Endothelial cell (in vitro differentiated cells): ENCODE measurements around the gene NPAS1. TPM values are rescaled to one million over a fixed set of nuclear protein-coding genes. Genes with fewer than 3 reads are reported as not detected.

Experiments used
- DNase-seq: peaks from one replicate; pipeline ENCODE4 v3.0.0; 2021; ENCODE audit warnings: low spot score
- H3K27ac Mint-ChIP-seq: one replicate; pipeline ENCODE4 v1.8.0; 2021; ENCODE audit warnings: mixed read lengths, inconsistent platforms; ENCODE audit not compliant: unreplicated experiment
- H3K27me3 Mint-ChIP-seq: one replicate; pipeline ENCODE4 v1.8.0; 2021; ENCODE audit warnings: mild to moderate bottlenecking, moderate library complexity, mixed read lengths, inconsistent platforms; ENCODE audit not compliant: unreplicated experiment
- H3K36me3 Mint-ChIP-seq: one replicate; pipeline ENCODE4 v1.8.0; 2021; ENCODE audit warnings: mild to moderate bottlenecking, low read depth, mixed read lengths, inconsistent platforms; ENCODE audit not compliant: unreplicated experiment
- H3K4me1 Mint-ChIP-seq: one replicate; pipeline ENCODE4 v1.8.0; 2021; ENCODE audit warnings: mild to moderate bottlenecking, mixed read lengths, inconsistent platforms; ENCODE audit not compliant: unreplicated experiment
- H3K4me3 Mint-ChIP-seq: one replicate; pipeline ENCODE4 v1.8.0; 2021; ENCODE audit warnings: mild to moderate bottlenecking, mixed read lengths, inconsistent platforms; ENCODE audit not compliant: unreplicated experiment
- H3K9me3 Mint-ChIP-seq: one replicate; pipeline ENCODE4 v1.8.0; 2021; ENCODE audit warnings: mixed read lengths, inconsistent platforms; ENCODE audit not compliant: unreplicated experiment
- total RNA-seq: library from RNA; stranded (reverse); fragmentation: NEBNext Ultra II Directional; extraction: Animal tissue kit (Norgen Biotek cat#: 25700); gene quantifications from one replicate; pipeline ENCODE4 v1.2.1, GENCODE V29; 2021; ENCODE audit not compliant: unreplicated experiment
- TF ChIP-seq, protein P1 (sequence below): fragments of 200-600 bp; sonication (generic); IDR thresholded peaks from one replicate; pipeline ENCODE4 v1.5.0; 2021; ENCODE audit warnings: antibody characterized with exemption; ENCODE audit not compliant: unreplicated experiment

Gene NPAS1
- total RNA-seq, 1 donor from 2014 or later = 1.0 TPM

GRCh38 chr19:47022140-47022536, 2.5 kb downstream of the NPAS1 start:
- Mint-ChIP-seq H3K27me3 (peaks cover 25% of the 10 kb centered on the region), H3K9me3 (no peaks in the 10 kb centered on the region), H3K27ac (no peak overlapping the region), H3K4me1 (no peaks in the 10 kb centered on the region), H3K4me3 (no peak overlapping the region), H3K36me3 (no peaks in the 10 kb centered on the region)
- DNase-seq = no peak
- TF ChIP-seq, protein P1, sequence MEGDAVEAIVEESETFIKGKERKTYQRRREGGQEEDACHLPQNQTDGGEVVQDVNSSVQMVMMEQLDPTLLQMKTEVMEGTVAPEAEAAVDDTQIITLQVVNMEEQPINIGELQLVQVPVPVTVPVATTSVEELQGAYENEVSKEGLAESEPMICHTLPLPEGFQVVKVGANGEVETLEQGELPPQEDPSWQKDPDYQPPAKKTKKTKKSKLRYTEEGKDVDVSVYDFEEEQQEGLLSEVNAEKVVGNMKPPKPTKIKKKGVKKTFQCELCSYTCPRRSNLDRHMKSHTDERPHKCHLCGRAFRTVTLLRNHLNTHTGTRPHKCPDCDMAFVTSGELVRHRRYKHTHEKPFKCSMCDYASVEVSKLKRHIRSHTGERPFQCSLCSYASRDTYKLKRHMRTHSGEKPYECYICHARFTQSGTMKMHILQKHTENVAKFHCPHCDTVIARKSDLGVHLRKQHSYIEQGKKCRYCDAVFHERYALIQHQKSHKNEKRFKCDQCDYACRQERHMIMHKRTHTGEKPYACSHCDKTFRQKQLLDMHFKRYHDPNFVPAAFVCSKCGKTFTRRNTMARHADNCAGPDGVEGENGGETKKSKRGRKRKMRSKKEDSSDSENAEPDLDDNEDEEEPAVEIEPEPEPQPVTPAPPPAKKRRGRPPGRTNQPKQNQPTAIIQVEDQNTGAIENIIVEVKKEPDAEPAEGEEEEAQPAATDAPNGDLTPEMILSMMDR = no peak

DNA sequence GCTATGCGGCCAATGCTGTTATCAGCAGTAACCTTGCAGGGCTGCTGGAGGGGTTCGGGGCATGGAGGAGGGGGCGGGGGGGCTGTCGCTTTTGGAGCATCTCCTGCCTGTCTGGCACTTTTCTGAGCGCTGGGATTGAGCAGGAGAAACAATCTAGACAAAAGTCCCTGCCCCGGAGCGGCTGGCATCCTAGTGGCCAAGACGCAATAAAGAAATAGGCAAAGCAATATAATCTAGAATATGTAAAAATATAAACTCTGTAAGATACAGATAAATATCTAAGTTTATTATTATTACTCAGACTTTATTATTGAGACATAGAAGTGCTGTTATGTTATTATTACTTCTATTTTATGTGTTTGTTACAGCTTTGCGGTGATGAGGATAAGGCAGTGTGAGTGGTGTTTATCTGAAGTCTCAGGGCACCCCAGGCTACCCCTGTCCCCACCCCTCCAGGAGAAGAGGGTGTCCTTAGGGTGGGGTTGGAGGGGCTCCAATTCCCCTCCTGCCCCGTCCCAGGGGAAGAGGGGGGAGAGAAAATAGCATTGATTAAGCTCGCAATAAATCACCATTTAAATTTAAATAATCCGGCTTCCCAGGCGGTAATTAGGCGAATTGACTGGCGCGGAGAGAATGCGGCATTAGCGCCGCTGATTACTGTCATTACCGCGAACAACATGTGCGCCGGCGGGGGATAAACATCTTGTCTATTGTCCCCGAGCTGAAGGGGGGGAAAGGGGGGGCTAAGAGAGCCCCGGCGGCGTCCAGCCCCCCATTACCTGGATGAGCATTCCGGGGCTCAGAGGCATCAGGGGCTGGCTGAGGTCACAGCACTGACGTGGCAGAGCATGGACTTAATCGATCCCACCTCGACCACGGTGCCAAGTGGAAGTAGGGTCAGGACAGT, 3.2 kb downstream of the NPAS1 start:
- Mint-ChIP-seq H3K4me1 (peaks cover 3% of the 10 kb centered on the region), H3K36me3 (no peaks in the 10 kb centered on the region)

GRCh38 chr19:47023448-47023794, 3.8 kb downstream of the NPAS1 start:
- no peak overlapping the region for H3K27ac Mint-ChIP-seq
- H3K9me3 Mint-ChIP-seq = no peaks in the 10 kb centered on the region
- H3K4me1 Mint-ChIP-seq = peaks cover 5% of the 10 kb centered on the region
- no peak overlapping the region for H3K4me3 Mint-ChIP-seq
- H3K27me3 Mint-ChIP-seq = peaks cover 29% of the 10 kb centered on the region
- TF ChIP-seq, protein P1 = no peak
- no peaks in the 10 kb centered on the region for H3K36me3 Mint-ChIP-seq
- no peak for DNase-seq

More for the DNA sequence above, 3.2 kb downstream of the NPAS1 start:
- H3K9me3 Mint-ChIP-seq = no peaks in the 10 kb centered on the region
- H3K4me3 Mint-ChIP-seq = no peak overlapping the region
- H3K27me3 Mint-ChIP-seq = peaks cover 27% of the 10 kb centered on the region
- no peak for DNase-seq
- H3K27ac Mint-ChIP-seq = no peak overlapping the region
- TF ChIP-seq, protein P1 = no peak

DNA sequence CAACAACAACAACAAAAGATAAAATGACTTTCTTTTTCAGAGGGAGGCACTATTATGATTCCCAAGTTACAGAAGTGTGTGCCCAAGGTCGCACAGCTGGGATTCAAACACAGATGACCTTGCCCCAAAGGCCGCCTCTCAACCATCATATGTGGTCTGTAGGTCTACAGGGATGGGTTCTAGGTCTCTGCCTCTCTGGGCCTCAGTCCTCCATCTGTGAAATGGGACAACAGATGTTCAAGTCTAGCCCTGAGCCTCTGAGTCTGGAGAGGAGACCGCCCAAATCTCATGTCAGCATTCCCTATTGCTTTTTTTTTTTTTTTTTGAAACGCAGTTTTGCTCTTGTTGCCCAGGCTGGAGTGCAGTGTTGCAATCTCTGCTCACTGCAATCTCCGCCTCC, 4.9 kb downstream of the NPAS1 start:
- Mint-ChIP-seq H3K9me3 (no peaks in the 10 kb centered on the region), H3K27me3 (peaks cover 23% of the 10 kb centered on the region), H3K4me3 (no peak overlapping the region), H3K36me3 (no peaks in the 10 kb centered on the region), H3K27ac (no peak overlapping the region), H3K4me1 (peaks cover 5% of the 10 kb centered on the region)
- no peak for DNase-seq
- TF ChIP-seq, protein P1 = no peak

DNA sequence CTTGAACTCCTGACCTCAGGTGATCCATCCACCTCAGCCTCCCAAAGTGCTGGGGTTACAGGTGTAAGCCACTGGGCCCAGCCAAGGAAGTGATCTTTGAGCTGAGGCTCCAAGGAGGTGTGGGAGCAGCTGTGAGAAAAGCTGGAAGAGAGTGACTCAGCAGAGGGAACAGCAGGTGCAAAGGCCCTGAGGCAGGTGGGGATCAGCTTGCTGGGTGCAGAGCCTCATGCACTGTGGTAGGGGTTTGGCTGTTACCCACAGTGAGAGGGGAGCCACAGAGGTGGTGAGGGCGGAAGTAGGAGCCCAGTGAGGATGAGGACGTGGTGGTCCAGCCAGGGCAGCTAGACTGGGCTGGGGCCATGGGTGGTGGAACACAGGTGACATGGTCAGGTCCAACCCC, 6.5 kb downstream of the NPAS1 start:
- Mint-ChIP-seq H3K36me3 (no peaks in the 10 kb centered on the region), H3K4me3 (no peak overlapping the region), H3K9me3 (no peaks in the 10 kb centered on the region), H3K4me1 (peaks cover 5% of the 10 kb centered on the region), H3K27ac (no peak overlapping the region), H3K27me3 (peaks cover 23% of the 10 kb centered on the region)
- no peak for DNase-seq
- TF ChIP-seq, protein P1 = no peak
